Inflammatory macrophage (primary cell): ENCODE results near the gene ADAM12.
"Not testable (repeated sequence)": the region's sequence is repeated elsewhere in the genome, so short reads cannot be mapped to it uniquely, and the experiment has no call there.

Experiments used
- DNase-seq, 2 donors: peaks; one replicate each; pipeline ENCODE4 v3.0.0-alpha.2; 2020 to 2022

The ADAM12 gene

GRCh38 chr10:126006906-126007305, 381.4 kb downstream of the ADAM12 start:
- no peak for DNase-seq

GRCh38 chr10:126006264-126006663, 382.0 kb downstream of the ADAM12 start:
- DNase-seq: no peak

GRCh38 chr10:126004752-126005151, 383.5 kb downstream of the ADAM12 start:
- no peak for DNase-seq

GRCh38 chr10:126001576-126001975, 386.7 kb downstream of the ADAM12 start:
- DNase-seq: no peak

GRCh38 chr10:125999694-126000093, 388.6 kb downstream of the ADAM12 start:
- DNase-seq: no peak

- no peak for DNase-seq
These were observed 390.7 kb downstream of the ADAM12 start for GRCh38 chr10:125997586-125997985.

GRCh38 chr10:125995726-125996304, 392.5 kb downstream of the ADAM12 start:
- no peak for DNase-seq

GRCh38 chr10:125994601-125995000, 393.7 kb downstream of the ADAM12 start:
- no peak for DNase-seq

- no peak for DNase-seq
These were observed 396.0 kb downstream of the ADAM12 start for GRCh38 chr10:125992254-125992653.

GRCh38 chr10:125991392-125991791, 396.9 kb downstream of the ADAM12 start:
- no peak for DNase-seq

GRCh38 chr10:125990974-125991373, 397.3 kb downstream of the ADAM12 start:
- DNase-seq: no peak

GRCh38 chr10:125989791-125990190, 398.5 kb downstream of the ADAM12 start:
- DNase-seq: no peak

GRCh38 chr10:125985557-125986240, 402.6 kb downstream of the ADAM12 start:
- DNase-seq: peak; percentile 57 to 66

- peak; percentile 31 to 66 for DNase-seq
These were observed 403.3 kb downstream of the ADAM12 start for GRCh38 chr10:125984865-125985495.

GRCh38 chr10:125984346-125984745, 403.9 kb downstream of the ADAM12 start:
- no peak for DNase-seq

- DNase-seq: no peak
These were observed 404.6 kb downstream of the ADAM12 start for GRCh38 chr10:125983656-125984055.

GRCh38 chr10:125983161-125983560, 405.1 kb downstream of the ADAM12 start:
- no peak for DNase-seq

GRCh38 chr10:125982260-125982948, 405.9 kb downstream of the ADAM12 start:
- DNase-seq: peak; percentile 85 to 89

- DNase-seq: no peak
These were observed 407.7 kb downstream of the ADAM12 start for GRCh38 chr10:125980521-125981035.

- DNase-seq: no peak
These were observed 408.3 kb downstream of the ADAM12 start for GRCh38 chr10:125979976-125980375.

GRCh38 chr10:125976960-125977605, 411.2 kb downstream of the ADAM12 start:
- DNase-seq: no peak

GRCh38 chr10:125970077-125970630, 418.1 kb downstream of the ADAM12 start:
- not testable (repeated sequence) for DNase-seq
